PC-9 (cell line): Measurements from ENCODE around the gene GSE1. TPM values are rescaled to one million over a fixed set of nuclear protein-coding genes. Genes with fewer than 3 reads are reported as not detected.

Source experiments
- BruUV-seq: library from RNA; stranded (reverse); fragments of 400-500 nt; replicated peaks from 2 replicates; lab custom pipeline; 2021; lab: Mats Ljungman, UMichigan
- CTCF ChIA-PET: fragments of 300-600 bp; sonication (Branson Sonifier 250); formaldehyde crosslinking; loops from one replicate; lab custom pipeline; 2022; ENCODE audit warnings: antibody characterized with exemption; lab: Charles Lee
- POLR2A ChIA-PET: fragments of 300-600 bp; sonication (Branson Sonifier 250); formaldehyde crosslinking; loops from one replicate; lab custom pipeline; 2022; ENCODE audit warnings: antibody characterized with exemption; ENCODE audit not compliant: unreplicated experiment; lab: Charles Lee
- DNase-seq, 2 experiments: peaks; one replicate each; pipeline versions ENCODE4 v3.0.0 to v3.0.0-alpha.2; 2015 to 2022; ENCODE audit warnings: mixed read lengths in 1 of 2
- H2AFZ ChIP-seq: fragments of 200-600 bp; sonication (generic); 2 replicates; pipeline ENCODE4 v1.8.1; 2017; ENCODE audit warnings: antibody characterized with exemption
- H3F3A ChIP-seq: fragments of 200-600 bp; sonication (generic); 2 replicates; pipeline ENCODE4 v1.8.1; 2017; ENCODE audit warnings: antibody characterized with exemption, mild to moderate bottlenecking, low read depth; ENCODE audit not compliant: insufficient read depth
- H3K27ac ChIP-seq: fragments of 200-600 bp; sonication (generic); 2 replicates; pipeline ENCODE4 v1.6.1; 2016; ENCODE audit warnings: mixed run types
- H3K27me3 ChIP-seq: fragments of 200-600 bp; sonication (generic); 2 replicates; pipeline ENCODE4 v1.6.1; 2016; ENCODE audit warnings: low read depth, mixed run types; ENCODE audit not compliant: insufficient read depth
- H3K36me3 ChIP-seq: fragments of 200-600 bp; sonication (generic); 2 replicates; pipeline ENCODE4 v1.6.1; 2016; ENCODE audit warnings: low read depth, mixed run types
- H3K4me1 ChIP-seq: fragments of 200-600 bp; sonication (generic); replicated peaks from 2 replicates; pipeline ENCODE4 v1.6.1; 2016; ENCODE audit warnings: mixed run types; ENCODE audit not compliant: insufficient read depth
- H3K4me2 ChIP-seq: fragments of 200-600 bp; sonication (generic); 2 replicates; pipeline ENCODE4 v1.6.1; 2017; ENCODE audit warnings: mixed run types
- H3K4me3 ChIP-seq: fragments of 200-600 bp; sonication (generic); 2 replicates; pipeline ENCODE4 v1.6.1; 2016; ENCODE audit warnings: mixed run types
- H3K79me2 ChIP-seq: fragments of 200-600 bp; sonication (generic); 2 replicates; pipeline ENCODE4 v1.6.1; 2017; ENCODE audit warnings: low read depth, mixed run types
- H3K9me2 ChIP-seq: fragments of 200-600 bp; sonication (generic); 2 replicates; pipeline ENCODE4 v1.8.1; 2017; ENCODE audit warnings: mild to moderate bottlenecking; ENCODE audit not compliant: insufficient read depth
- H3K9me3 ChIP-seq: fragments of 200-600 bp; sonication (generic); 2 replicates; pipeline ENCODE4 v1.8.1; 2016; ENCODE audit warnings: low read depth; ENCODE audit not compliant: insufficient read depth
- H4K20me1 ChIP-seq: fragments of 200-600 bp; sonication (generic); 2 replicates; pipeline ENCODE4 v1.8.1; 2017; ENCODE audit not compliant: insufficient read depth
- CTCF ChIP-seq: fragments of 200-600 bp; sonication (generic); conservative IDR thresholded peaks from 2 replicates; pipeline ENCODE4 v1.6.1; 2017; ENCODE audit warnings: mixed run types, antibody characterized with exemption, mild to moderate bottlenecking, moderate library complexity
- EZH2 ChIP-seq: fragments of 200-600 bp; sonication (generic); IDR thresholded peaks from 2 replicates; pipeline ENCODE4 v1.8.0; 2017; ENCODE audit warnings: antibody characterized with exemption, low read depth
- intact Hi-C: fragments of 100-400 bp; cut with micrococcal nuclease; formaldehyde crosslinking; loops from one replicate; pipeline ENCODE4 v1.10.0; 2022; ENCODE audit not compliant: unreplicated experiment
- total RNA-seq: library from RNA; stranded (reverse); gene quantifications from 2 replicates; pipeline ENCODE4 v1.2.3, GENCODE V29; 2021

GSE1 gene
- total RNA-seq, 1 experiment from 2014 or later = 83.5 TPM

- H3K36me3 ChIP-seq = no peaks in the 10 kb centered on the region
- H4K20me1 ChIP-seq = peaks cover 96% of the 10 kb centered on the region
- no peaks in the 10 kb centered on the region for H3K9me2 ChIP-seq
- BruUV-seq = no TSS peak
- H3K27me3 ChIP-seq = no peaks in the 10 kb centered on the region
- intact Hi-C loops = no loop called here
- POLR2A ChIA-PET = no interaction called here
- no peak for TF ChIP-seq CTCF
- no peak for TF ChIP-seq EZH2
- H3K4me2 ChIP-seq = no peak overlapping the region
- peaks cover 38% of the 10 kb centered on the region for H3K79me2 ChIP-seq
- no peaks in the 10 kb centered on the region for H3K9me3 ChIP-seq
- DNase-seq = no peak
- peaks cover 18% of the 10 kb centered on the region for H3F3A ChIP-seq
- no peak overlapping the region for H2AFZ ChIP-seq
- CTCF ChIA-PET = interaction anchor here (0.7 kb wide), 1 partner anchor 25 kb away, joined by 3 read pairs; no protein-coding TSS in a partner anchor
- no peak overlapping the region for H3K27ac ChIP-seq
- H3K4me1 ChIP-seq = peaks cover 34% of the 10 kb centered on the region
- H3K4me3 ChIP-seq = no peak overlapping the region
Measured at GRCh38 chr16:85641305-85641704, 28.2 kb downstream of the GSE1 start.

- no peak for DNase-seq
- Histone ChIP-seq H3F3A (peaks cover 18% of the 10 kb centered on the region), H2AFZ (no peak overlapping the region), H3K27ac (no peak overlapping the region), H3K79me2 (peaks cover 38% of the 10 kb centered on the region), H3K4me3 (no peak overlapping the region), H3K27me3 (no peaks in the 10 kb centered on the region), H3K9me2 (no peaks in the 10 kb centered on the region), H3K4me2 (no peak overlapping the region), H4K20me1 (peaks cover 96% of the 10 kb centered on the region), H3K36me3 (no peaks in the 10 kb centered on the region), H3K9me3 (no peaks in the 10 kb centered on the region), H3K4me1 (peaks cover 36% of the 10 kb centered on the region)
- ChIA-PET CTCF (interaction anchor here (0.7 kb wide), 1 partner anchor 26 kb away, joined by 3 read pairs; no protein-coding TSS in a partner anchor), POLR2A (no interaction called here)
- intact Hi-C loops = no loop called here
- BruUV-seq = no TSS peak
- no peak for TF ChIP-seq CTCF
- TF ChIP-seq EZH2 = no peak
Measured at GRCh38 chr16:85641776-85642176, 28.7 kb downstream of the GSE1 start.

GRCh38 chr16:85642762-85643358, 29.7 kb downstream of the GSE1 start:
- peaks cover 96% of the 10 kb centered on the region for H4K20me1 ChIP-seq
- peaks cover 36% of the 10 kb centered on the region for H3K4me1 ChIP-seq

More at GRCh38 chr16:85642762-85643358, 29.7 kb downstream of the GSE1 start:
- Histone ChIP-seq H3K4me2 (no peak overlapping the region), H3K27me3 (no peaks in the 10 kb centered on the region), H3K27ac (no peak overlapping the region), H3K4me3 (no peak overlapping the region), H2AFZ (no peak overlapping the region), H3K9me3 (no peaks in the 10 kb centered on the region), H3K79me2 (peaks cover 43% of the 10 kb centered on the region), H3F3A (peaks cover 18% of the 10 kb centered on the region), H3K36me3 (no peaks in the 10 kb centered on the region), H3K9me2 (no peaks in the 10 kb centered on the region)
- intact Hi-C loops = no loop called here
- POLR2A ChIA-PET = no interaction called here
- DNase-seq = no peak
- TF ChIP-seq CTCF (no peak), EZH2 (no peak)
- no TSS peak for BruUV-seq
- CTCF ChIA-PET = no interaction called here
